ENCODE measurements around the gene SIRPB2.

SIRPB2 gene

DNA sequence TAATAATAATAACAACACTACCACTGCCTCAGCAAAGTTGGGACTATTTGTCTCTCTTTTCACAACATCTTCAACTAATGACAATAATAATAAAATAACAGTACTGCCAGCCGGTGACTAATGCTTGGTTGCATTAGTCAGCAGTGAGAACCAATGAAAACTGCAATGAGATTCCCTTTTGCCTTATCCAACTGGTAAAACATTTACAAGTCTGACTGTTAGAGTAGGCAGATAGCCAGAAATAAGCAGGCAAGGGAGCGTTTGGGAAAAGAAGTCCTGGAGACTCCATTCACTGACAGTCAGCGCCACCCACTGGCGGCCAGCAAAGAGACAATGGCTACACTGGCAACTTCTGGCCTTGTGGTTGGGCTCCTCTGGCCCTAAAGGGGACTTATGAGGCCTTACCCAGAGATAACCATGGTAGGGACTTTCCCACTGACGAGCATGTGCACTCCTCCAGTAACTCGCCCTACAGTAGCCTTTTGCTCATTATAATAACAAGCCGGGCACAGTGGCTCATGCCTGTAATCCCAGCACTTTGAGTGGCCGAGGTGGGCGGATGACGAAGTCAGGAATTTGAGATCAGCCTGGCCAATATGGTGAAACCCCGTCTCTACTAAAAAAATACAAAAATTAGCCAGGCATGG, 21.2 kb downstream of the SIRPB2 start:
- DNase-seq = peak; percentile 68

DNA sequence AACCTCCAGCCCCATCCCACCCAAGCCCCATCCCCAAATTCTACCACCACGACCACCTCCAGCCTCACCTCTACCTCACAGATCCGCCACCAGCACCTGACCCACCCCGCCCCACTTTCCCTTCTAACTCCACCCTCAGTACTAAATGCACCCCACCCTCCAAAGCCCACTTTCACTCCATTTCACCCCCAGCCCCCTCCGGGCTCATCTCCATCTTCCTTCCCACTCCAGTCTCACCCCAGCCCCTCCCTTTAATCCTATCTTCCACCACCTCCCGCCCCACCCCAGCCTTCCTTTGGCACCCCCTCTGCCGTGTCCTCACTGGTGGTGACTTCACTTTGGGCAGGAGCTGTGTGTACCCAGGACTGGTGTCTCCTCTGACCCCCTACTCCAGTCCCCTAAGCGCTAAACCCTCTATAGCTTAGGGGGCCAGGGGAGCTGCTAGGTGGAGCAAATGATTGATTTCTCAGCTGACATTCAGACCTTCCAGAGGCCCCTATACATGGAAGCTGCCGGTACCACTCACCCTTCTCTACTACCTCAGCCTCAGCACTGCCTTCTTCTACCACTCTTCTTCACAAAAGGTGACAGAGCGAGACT, 21.8 kb downstream of the SIRPB2 start:
- DNase-seq = no peak

DNA sequence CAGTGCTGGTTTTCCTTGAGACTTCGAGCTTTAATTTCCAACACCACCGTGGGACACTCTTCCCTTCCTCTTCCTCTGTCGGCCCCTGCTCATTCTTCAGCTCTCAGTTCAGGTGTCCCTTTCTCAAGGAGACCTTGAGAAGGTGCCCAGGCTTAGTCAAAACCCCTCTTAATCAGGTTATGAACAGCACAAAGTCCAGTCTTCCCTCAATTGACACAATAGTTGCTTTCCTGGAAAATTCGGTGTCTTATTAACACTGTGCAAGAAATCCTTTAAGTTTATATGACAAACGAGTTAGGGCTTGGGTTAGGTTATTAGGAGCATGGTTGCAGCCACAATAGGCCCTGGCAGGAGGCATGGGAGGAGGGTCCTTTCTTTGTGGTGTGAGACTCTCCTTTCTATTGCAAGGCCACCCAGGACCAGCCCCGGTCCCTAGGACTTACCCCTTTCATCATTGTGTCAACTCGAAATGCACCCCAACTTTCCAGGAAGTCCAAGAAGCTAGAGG, 23.0 kb downstream of the SIRPB2 start:
- DNase-seq = no peak

DNA sequence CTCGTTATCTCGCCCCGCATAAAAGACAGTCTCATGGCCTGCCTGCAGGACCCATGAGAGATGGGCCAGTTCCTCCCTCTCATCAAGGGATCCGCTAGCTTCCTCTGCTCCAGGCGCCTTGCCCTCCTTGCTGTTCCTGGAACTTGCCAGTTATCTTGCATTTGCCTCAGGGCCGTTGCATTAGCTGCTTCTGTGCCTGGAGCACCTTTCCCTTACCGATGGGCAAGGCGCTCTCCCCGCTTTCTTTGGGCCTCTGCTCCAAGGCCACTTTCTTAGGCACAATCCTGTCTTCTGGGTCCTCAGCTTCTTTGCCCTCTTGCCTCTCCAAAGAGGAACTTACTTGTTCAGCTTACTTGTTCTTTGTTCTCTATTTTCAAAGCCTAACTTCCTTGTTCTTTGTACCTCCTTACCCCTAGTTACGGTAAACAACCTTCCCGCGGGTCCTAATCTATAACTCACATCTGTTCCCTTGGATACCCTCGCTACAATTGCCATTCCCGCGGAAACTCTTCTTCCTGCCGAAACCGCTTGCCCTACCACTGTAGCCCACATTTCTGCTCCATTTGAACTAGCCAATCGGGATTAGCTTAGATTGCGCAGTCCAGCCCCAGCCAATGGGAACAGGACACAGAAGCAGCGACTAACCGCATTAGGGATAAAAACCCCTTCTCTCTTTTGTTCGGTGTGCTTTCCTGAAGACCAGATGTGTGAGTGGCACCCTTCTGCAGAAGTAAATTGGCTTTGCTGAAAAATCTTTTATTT, 23.7 kb downstream of the SIRPB2 start:
- no peak for DNase-seq

DNA sequence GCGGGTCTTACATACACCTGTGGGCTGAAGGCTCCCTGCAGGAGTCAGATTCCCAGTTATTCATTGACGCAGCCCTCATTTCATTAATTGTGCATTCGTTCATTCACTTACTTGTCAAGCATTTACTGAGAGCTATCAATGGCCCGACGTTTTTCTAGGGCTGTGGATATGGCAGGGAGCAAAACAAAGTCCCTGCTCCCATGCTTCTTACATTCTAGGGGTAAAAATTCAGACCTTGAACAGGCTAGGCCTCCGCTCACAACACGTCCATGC, 24.2 kb downstream of the SIRPB2 start:
- no peak for DNase-seq

DNA sequence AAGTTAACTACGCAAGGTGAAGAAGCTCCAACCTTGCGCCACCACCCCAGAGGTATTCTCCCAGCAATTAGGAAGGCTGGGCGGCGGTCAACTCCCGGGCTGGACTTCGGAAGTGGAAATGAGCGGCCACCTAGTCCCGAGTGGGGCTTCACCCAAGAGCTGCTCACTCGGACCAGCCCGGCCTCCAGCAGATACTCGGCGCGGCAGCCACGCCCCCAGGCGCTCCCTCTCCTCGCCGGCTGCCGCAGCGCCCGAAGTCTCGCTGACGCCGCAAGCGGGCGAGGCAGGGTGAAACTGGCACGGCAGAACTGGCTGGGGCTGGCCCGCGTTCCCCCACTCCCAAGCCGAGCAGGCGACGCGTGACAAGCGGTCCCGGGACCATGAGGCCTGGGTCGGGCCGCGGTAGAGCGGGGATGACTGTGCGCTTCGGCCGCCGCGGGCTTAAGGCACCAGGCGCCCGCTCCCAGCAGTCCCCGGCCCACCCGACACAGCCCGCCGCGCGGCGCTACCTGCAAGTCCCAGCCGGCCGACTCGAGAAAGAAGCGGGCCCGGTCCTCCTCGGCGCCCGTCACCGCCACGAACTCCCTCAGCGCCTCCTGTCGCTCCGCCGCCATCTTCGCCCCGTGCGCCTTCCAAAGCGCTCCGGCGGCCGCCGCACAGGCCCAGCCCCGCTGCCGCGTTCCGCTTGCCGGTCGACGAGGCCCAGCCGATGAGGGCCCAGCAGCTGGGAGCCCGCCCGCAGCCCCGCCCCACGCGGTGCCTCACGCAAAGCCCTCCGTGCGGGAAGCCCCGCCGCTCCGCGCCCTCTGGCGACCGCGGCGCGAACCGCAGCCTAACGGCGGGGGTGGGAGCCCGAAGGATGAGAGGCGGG, 24.8 kb downstream of the SIRPB2 start, which contains the start of gene NSFL1C:
TSS of gene NSFL1C (minus strand) at position 639 of the 871 bp plus-strand sequence. CDS start at position 614, 25 bp downstream.
- peak; percentile 83 for DNase-seq

DNA sequence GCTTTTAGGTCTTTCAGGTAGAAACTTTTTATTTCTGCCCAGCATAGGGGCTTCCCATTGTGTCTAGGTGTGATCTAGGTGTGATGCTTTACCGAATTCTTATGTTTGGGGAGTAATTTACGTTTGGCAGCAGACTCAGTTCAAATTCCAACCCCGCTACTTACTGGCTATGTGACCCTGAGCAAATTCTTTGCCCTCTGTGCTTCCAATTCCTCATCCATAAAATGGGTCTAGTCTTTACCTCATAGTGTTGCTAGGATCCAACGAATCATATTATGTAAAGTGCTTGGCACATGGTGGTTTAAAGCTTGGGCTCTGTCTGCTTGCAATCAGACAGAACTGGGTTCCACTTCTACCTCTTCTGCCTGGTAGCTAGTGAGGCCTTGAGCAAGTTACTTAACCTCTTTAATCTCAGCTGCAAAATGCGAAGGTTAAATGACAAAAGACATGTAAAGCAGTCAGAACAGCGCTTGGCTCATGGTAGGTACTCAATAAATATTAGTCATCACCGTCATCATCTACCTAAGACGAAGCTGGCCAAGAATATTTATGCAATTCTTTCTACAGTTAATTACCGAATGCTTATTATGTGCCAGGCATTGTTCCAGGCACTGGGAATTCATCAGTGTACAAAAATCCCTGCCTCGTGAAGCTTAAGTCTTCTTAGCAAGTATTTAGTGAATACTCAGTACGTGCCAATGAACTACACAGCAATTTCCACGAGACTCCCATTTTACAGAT, 25.6 kb downstream of the SIRPB2 start:
- no peak for DNase-seq

DNA sequence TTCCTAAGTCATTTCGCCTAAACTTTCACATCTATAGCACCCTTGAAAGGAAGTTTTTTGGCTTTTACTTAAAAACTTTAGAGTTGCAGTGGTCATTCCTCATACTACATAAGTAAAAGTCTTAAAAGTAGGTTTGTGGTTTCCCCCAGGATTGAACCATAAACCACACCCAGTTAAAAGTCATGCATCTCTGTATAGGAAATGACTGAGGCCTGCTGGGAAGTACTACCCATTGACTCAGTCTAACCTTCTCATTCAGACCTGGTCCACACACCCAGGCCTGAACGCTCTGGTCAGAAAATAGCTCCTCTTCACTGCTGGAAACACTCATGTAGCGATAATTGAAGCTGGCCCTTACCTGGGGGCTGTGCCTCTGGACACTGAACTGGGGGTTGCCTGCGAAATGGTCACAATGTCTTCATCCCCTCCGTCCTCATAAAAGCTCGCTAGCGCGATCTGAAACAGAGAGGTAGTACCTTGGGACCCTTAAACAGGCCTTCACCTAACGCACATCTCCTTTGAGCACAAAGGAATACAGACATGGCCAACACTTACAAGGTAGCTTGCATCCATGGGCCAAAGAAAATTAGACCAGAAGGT, 27.1 kb downstream of the SIRPB2 start:
- no peak for DNase-seq

DNA sequence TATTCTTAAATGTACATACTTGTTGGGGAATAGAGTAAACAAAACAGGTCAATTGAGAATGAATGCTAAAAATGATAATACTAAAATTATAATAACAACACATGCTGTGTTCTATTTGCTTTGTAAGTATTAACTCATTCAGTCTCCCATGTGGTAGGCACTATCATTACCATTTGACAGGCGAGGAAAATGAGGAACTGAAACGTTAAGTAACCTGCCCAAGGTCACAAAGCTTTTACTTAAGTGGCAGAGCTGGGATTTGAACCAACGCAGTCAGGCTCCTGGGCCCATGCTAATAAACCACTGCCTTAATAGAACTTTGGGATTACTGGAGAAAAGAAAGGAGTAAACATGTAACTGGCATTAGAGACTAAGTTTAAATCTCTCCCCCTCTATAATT, 28.4 kb downstream of the SIRPB2 start:
- DNase-seq = no peak

DNA sequence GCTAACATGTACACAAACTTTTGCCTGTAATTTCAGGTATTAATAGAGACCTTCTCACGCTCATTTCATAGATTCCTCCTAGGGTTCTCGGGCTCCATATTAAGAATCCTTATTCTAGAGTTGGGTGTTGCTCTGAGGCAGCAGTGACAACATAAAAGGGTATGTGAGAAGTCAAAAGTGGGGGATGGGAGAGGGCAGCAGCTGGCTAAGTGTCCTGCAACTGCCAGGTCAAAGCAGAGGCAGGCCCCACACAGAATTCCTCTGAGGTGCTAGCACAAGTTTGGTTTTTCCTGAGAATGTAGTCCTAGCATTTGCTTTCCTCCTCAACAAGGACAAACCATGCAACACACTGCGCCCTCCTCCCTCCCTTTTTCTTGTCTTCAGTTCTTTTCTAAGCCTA, 29.2 kb downstream of the SIRPB2 start:
- DNase-seq = no peak

DNA sequence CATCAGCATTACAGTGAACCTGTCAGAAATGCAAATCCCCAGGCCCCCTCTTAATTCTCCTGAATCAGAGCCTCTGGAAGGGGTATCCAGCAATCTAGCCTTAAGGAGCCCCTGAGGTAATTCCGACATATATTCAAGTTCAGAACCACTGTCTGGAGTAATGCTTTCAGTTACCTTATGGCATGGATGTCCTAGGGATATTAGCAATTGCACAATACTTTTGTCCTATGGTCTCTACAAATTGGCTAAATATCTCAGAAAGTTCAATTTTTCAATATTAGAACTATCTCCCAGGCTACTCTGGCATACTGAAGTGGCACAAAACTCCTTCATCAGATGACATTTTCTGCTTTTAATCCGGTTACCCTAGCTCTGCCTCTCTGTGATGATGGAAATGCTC, 30.9 kb downstream of the SIRPB2 start:
- DNase-seq = no peak

DNA sequence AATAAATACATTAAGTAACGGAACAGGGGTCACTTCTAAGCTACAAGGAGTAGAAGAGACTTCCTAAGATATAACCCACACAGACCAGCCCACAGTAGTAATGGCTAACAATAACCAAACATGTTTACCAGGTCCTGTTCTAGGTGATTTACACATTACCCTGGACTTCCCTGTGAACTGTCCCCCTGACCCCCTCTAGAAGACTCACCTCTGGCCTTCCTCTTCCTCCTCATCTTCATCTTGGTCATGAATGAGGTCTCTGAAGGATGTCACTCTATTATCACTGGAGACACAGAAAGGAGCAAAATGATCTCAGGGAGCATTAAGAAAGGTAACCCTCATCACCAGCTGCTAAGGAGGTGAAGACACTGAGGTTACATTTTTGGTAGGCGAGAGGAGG, 33.2 kb downstream of the SIRPB2 start:
- no peak for DNase-seq

DNA sequence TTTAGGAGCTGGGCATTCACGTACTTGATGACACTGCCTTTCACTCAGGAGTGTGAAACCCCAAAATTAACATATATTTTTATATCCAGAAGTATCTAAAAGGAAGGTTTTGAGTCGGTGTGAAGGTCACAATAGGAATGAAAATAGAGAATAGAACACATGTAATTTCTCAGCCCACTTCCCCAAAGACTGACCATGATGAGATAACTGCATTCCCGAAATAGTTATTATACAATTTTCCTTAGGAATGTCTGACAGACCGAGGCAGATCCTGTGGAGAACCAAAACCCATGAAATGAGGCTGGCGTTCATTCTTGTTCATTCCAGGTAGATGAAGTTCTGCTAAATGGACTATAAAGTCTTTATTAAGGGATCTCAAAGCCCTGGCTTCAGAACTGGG, 34.9 kb downstream of the SIRPB2 start:
- DNase-seq = no peak

DNA sequence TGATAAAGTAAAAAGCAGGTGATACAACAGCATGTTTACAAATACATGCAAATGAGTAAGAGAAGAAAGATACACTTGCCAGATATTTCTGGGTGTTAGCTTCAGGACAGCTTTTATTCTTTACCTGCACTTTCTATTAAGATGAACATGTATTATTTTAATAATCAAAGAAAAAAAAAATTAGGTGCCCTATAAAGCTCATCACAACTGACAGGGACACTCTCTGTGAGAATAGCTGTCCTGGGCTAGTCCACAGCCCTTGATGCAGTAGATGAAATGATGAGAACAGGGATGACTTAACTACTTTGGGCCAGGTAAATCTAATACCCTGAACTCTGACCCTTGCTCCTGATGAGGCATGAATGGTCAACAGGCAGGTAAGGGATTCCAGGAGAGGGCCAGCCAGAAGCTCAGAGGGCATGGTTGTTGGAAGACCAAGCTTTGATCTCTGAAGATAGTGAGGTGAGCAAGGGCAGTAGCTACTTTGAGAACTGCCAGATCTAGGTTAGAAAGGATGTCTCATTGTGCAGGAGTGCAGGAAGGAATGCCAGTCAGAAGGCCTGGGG, 40.2 kb downstream of the SIRPB2 start:
- no peak for DNase-seq

DNA sequence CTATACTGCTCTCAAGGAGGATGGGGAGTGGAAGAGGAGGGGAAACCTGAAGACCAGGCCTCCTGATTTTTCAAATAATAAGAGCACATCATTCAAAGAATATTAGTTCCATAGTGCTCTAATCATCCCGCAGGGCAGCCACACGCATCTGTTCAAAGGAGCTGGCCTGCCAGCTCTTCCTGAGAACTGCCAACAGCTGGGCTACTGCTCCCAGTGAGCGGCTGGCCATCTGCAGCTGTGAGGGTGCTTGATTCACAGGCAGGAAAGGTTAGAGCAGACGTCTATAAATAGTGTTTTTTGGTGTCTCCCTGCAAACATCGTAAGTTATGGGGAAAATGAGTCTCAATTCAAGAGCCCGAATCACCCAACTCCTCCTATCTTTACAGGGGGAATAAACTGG, 41.9 kb downstream of the SIRPB2 start:
- DNase-seq = no peak

DNA sequence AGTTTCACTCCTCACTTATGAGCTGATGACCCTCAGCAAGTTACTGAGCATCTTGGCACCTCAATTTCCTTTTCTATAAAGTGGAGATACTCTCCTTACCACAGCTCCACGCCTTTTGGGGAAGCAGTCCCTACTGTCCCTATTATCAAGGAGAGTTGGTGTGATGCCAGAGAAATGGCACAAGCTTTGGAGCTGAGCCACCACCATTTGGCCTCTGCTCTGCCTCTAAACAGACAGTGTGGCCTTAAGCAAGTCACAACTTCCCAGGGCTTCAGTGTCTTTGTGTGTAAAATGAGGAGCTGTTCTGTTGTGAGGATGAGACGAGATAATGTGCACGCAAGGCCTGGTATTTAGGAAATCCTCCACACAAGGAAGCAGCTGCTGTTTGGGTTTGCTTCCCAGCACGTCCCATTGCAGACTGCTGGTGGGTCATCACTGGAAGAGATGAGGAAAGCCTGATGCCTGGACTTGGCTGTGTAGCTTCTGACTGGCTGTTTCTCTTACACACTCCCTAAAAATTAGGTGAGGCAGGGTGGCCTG, 43.1 kb downstream of the SIRPB2 start:
- no peak for DNase-seq

DNA sequence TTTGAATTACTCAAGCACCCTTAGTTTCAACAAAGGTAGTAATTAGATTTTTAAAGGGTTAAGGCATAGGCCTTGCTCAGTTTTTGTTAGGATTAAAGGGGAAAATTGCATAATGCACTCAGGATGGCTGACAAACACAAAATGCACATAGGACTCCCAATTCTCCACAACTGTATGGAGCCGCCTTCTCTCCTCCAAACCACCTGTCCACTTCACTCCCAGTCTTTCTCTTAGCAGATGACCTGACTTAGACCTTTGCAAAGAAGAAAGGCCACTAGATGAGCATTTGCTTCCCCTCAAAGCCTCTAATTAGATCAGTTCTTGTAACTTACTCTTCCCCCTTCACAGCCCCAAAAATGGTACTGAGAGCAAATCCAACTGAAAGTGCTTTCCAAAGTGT, 44.7 kb downstream of the SIRPB2 start:
- no peak for DNase-seq

DNA sequence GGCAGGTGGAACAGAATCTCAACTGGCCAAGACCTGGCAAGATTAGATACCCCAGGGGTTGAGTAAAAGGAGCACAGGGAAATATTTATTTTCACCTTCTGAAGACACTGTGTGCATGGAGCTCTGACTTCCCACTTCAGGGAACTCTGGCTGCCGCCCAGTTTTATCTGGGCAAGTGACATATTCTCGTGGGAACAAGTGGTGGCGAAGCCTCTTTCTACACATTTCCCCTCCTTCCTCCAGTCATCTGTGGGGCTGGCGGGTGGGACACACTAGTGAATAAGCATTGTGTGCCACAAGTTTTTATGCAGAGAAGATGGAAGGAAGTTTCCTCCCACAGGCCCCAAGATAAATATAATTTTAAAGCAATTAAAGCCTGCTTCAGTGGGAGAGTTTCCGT, 48.1 kb downstream of the SIRPB2 start:
- no peak for DNase-seq

DNA sequence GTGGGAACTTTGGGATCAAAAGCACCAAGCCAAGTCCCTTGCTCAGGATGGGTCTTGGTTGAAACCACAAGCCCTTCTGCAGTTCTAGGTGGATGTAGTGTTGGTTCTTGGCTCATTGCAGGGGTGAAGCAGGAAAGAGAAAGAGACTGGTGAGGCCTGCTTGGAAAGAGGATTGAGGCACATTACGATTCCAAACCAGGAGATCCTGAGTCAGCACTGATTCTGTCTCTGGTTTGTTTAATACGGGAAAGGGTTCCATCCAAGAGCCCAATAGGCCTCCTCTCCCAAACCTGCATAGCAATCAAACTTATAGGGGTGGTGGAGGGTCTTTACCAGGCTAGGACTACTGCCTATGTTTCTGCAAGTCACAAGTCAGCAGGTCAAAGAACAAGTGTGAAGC, 48.9 kb downstream of the SIRPB2 start:
- DNase-seq = no peak

DNA sequence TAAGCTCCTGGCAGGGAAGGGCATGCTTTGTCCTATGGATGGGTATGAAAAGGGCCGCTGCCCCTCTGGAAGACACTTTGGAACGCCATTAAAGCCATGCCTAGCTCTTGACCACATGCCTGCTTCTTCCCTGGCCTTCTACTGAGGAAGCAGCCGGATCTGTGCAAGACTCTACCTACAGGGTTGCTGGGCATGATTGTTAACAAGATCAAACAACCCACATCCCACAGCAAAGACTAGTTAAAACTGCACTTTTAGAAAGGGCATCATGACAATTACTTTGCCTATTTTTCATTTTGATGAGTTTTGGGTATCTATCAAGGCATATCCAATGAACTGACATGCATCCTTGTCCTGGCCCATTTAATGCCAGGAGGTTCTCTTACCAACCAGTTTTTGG, 50.1 kb downstream of the SIRPB2 start:
- DNase-seq = no peak

DNA sequence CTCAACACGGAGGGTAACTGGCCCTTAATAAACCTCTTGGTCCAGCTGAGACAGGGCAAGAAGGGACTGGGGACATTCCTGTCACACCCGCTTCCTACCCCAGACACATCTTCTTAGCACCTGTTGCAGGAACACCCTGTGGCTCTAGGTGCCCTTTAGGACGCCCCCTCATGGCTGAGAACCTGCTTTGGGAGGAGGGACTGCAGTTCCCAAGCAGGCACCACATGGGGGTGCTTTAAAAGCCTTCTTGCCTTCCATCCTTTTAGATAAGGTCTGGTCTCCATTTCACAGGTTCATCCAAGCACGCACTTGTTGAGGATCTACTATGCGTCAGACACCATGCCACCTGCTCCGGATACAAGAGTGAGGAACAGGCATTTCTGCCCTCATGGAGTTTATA, 51.2 kb downstream of the SIRPB2 start:
- no peak for DNase-seq

DNA sequence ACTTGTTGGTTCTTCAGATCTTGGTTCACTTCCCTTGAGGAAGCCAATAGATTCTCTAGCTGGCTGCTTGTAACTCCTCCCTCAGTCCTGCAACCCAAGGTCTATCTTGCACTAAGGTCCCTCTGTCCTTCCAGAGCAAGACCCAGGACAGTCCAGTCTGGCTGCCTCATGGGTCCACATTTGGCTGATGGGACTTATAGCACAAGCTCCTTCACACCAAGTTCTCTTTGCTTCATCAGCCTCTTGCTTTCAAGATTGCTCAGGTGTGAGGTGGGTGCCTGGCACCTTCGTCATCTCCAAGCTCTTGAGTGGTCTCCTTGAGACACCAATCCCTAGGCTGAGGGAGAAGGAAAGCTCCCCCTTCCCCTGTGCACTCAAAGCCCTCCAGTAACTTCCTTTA, 52.9 kb downstream of the SIRPB2 start:
- no peak for DNase-seq
